GM18502 (cell line): Measurements from ENCODE around the gene SLC44A3.
"Not testable (repeated sequence)": the region's sequence is repeated elsewhere in the genome, so short reads cannot be mapped to it uniquely, and the experiment has no call there.

Source experiments
- ATAC-seq: cut with Tn5 transposase; IDR thresholded peaks from one replicate; pipeline ENCODE4 v1.9.1; 2021; ENCODE audit warnings: mild to moderate bottlenecking; ENCODE audit not compliant: unreplicated experiment, poor library complexity

The SLC44A3 gene

DNA sequence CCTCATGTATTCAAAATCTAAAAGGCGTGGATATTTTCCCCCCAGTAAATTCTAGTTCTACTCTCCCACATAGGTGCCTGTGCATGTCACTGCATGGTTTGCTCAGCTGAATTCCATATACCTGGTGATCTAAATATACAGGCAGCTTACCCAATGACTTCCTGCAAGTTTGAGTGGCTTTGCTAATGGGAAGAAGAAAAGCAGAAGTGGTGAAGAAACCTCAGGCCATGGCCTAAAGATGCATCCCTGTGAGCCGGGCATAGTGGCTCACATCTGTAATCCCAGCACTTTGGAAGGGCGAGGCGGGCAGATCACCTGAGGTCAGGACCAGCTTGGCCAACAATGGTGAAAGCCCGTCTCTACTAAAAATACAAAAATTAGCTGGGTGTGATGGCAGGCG, 11.5 kb downstream of the SLC44A3 start:
- ATAC-seq: no peak

DNA sequence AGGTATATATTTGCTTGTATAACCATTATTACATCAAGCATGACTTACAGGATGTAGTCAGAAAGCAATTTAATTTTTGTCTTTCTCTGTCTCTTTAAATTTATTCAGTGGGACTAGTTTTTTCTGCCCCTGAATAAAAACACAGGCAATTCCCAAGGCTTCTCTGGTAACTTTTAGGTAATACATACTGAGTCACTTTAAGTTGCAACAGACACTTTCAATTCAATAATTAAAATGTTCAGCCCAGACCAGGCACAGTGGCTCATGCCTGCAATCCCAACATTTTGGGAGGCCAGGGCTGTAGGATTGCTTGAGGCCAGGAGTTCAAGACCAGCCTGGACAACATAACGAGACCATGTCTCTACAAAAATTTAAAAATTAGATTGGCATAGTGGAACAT, 12.3 kb downstream of the SLC44A3 start:
- ATAC-seq: no peak

DNA sequence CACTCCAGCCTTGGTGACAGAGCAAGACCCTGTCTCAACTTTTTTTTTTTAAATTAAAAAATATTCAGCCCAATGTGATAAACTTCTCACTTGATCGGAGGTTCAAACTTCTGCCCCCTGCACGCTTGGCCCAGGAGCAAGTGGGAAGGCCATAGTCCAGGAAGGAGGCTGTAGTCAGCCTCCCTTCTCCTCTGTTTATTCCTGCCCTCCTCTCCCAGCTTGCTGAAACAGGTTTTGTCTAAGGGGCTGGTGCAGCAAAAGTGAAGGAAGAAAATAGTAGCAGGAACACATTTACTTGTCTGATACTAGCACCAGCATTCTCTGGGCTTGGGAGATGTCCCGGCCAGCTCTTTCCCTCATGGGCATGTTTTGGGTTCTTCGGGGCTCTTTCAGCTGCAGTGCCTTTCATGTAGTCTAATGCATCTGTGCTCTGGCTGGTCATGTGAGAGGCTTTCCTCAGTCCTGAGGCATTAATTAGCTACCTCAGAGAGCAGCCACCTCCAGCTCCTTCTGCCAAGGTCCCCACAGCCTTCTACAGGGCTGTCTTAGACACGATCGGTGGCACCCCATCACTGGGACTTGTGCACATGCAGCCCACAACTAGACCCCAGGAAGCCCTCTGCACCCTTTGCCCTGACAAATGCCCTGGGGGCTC, 12.9 kb downstream of the SLC44A3 start:
- no peak for ATAC-seq

DNA sequence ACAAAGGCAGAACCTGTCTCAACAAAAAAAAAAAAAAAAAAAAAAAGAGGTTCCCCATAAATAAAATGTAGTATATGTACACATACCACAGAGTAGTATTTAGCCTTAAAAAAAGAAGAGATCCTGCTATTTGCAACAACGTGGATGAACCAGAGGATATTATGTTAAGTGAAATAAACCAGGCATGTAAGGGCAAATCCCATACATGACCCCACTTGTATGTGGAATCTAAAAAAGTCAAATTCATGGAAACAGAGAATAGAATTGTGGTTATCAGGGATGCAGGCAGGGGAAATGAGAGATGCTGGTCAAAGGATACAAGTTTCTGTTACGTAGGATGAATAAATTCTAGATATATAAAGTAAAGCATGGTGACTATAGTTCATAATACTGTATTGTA, 16.7 kb downstream of the SLC44A3 start:
- no peak for ATAC-seq

DNA sequence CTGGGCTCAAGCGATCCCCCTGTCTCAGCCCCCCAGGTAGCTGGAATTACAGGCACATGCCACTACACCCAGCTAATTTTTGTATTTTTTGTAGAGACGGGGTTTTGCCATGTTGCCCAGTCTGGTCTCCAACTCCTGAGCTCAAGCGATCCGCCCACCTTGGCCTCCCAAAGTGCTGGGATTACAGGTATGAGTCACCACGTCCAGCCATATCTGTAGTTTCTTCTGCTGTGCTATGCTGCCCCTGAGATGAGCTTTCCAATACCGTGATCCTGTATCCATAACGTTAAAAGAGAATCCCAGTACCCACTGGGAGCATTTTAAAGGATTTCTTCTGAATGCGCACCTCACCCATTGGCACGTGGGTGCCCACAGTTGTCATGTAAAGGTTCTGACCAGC, 20.2 kb downstream of the SLC44A3 start:
- ATAC-seq: not testable (repeated sequence)

DNA sequence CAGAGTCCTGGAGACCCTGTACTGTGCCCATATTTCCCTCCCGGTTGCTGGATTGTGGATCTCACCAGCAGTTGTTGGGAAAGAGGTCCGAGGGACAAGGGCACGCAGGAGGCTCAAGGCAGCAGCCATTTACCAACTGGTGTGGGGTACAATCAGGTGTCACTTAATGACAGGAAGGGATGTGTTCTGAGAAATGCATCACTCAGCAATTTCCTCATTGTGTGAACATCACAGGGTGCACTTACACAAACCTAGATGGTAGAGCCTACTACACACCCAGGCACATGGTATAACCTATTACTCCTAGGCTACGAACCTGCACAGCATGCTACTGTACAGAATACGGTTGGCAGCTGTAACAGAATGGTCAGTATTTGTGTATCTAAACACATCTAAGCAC, 20.7 kb downstream of the SLC44A3 start:
- no peak for ATAC-seq

DNA sequence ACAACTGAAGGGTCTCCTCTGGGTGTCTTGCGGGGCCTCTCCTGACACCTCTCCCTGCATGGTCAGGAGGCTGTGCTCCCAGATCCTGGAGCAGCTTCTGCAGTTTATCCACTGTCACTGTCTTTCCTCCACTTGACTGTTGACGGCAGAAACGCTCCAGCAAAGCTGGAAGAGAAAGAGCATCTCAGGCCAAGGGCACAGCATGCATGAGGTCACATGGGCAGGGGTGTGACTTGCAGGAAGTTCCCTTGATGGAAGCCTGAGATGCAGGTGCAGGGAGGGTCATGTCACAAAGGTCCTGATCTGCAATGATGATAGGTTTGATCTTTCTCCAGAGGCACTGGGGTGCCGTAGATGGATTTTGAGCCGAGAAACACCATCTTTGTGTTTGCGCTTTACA, 23.3 kb downstream of the SLC44A3 start:
- no peak for ATAC-seq

DNA sequence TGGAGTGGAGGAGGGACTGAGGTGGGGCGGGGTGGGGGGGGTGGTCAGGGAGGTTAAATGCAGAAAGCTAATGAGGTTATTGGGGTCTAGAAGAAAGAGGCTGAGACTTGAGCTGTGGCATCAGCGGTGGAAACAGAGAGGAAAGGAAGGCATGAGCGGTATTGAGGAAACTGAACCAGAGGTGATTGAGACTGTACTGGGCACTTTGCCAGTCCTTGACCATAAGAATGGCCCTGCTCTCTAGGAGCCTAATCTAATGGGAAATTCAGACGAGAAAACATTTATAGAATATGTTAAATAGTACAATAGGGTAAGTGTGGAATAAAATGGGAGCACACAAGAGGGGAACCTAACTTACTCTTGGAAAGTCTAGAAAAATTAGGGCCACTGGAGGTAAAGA, 23.7 kb downstream of the SLC44A3 start:
- no peak for ATAC-seq

DNA sequence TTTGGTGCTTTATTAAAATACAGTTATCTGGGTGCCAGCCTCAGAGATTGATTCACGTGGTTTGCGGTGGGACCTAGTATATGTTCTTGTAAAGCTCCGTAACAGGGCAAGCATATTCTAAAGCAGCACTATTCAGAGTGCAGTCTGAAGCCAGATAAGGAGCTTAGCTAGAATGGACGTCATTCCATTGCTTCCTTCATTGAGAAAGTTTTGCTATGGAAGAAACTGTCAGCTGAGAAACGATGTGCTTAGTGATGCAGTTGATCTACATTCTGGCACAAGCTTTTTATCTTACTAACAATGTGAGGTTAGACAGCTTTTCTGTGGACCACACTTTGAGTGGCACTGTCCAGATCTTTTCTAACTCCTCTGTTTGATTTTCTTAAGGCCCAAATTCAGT, 26.2 kb downstream of the SLC44A3 start:
- ATAC-seq: no peak

DNA sequence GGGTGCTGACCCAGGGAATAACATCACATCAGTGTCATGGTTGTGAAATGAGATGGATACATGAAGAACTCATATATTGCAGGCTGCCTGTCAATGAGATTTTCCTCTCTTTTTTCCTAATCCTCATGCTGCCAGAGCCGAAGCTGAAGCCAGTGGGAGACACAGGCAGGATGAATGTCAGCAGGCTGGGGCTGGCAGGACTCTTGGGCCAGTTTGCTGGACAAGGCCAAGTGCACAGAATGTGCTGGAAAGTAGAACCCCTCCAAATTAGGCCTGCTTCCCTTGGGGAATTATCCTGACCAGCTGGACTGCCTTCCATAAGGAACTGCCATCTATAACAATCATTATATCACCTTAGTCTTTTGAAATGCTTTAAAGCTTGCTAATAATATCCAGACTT, 31.4 kb downstream of the SLC44A3 start:
- ATAC-seq: no peak

DNA sequence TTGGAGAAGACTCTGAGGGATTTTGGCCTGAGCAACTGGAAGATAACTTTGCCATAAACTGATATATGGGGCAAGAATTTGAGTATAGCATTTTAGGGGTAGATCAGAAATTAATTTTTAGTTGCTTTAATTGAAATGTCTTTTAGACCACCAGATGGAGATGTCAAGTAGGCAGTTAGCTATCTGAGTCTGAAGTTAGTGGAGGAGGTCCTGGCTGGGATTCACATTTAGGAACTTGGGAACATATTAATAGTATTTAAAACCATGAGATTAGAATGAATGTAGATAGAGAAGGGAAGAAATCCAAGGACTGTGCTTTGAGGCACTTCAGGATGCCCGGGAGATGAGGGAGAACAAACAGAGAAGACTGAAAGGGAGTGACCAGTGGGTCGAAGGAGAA, 32.6 kb downstream of the SLC44A3 start:
- ATAC-seq: no peak

DNA sequence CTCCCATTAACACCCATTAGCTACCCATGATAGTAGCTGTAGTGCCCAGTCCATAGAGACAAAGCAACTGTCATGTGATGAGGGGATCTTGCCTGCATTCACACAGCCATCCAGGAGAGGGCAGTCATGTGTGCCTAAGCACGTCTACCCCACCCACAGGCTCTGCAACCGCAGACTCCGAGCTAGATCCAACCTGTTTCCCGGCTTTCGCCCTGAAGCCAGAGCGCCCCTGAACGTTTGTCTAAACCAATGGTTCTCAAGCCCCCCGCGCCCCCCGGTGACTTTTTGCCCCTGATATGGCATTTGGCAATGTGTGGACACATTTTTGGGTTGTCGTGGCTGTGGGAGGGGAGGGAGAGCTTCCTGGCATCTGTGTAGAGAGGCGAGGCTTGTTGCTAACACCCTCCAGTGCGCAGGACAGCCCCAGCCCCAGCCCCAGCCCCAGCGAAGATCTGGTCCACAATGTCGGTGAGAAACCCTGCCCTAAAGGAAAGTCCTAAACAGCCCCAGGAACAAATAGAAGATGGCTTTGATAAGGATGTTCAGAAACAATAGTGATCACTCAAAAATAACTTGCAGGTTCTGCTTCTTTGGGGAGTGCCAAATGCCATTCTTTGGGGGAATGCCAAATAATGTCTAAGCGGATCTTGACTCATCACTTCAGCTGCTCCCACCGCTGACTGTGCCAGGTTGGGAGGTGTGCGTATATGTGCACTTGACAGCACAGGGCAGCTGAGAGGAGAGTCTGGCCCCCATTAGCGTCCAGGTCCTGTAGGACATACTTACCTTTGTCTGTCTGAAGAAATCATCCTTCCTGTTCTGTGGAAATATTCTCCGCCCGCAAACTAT, 34.5 kb downstream of the SLC44A3 start:
- ATAC-seq: peak; percentile 99

DNA sequence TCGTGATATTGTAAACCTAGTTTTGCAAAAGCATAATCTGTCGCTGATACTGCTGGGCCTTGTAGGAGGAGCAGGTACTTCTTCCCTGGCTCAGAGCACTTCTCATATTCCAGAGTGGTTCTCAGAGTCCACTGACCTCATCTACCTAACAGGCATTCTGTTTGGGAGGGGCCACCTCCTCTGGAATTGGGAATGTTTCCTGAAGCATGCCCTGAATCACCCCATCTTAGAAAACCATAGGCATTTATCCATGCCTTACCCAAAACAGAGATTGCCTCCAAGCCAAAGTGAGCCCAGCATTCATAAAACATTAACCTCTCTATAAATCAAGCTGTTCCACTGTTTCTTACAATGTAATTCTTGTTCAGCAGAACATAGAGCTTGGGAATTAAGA, 35.1 kb downstream of the SLC44A3 start:
- ATAC-seq: no peak

DNA sequence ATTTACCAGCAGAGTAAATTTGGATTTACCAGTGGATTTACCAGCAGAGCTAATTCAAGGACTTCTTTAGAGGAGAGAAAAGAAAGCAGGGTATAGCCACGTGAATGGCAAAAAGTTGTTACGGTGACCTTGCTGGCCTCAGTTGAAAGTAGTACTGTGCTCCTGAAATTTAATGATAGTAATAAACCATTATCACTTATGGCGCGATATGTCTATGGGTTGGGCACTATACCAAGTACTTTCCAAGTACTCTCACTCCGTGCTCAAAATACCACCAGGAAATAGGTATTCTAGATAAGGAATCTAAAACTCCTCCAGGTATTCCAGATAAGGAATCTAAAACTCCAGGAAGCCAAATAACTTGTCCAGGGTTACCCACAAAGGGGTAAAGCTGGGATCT, 35.8 kb downstream of the SLC44A3 start:
- no peak for ATAC-seq

DNA sequence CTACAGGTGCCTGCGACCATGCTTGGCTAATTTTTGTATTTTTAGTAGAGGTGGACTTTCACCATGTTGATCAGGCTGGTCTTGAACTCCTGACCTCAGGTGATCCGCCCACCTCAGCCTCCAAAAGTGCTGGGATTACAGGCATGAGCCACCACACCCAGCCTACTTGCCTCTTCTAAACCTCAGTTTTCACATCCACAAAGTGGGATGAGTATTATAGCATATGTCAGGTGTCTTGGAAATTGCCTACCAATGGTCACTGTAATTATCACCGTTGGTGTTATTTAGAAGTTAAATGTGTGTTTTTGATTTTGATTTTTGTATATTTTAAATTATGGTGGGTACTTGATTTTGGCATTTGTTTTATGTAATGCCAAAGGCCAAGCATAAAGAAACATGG, 36.7 kb downstream of the SLC44A3 start:
- no peak for ATAC-seq

DNA sequence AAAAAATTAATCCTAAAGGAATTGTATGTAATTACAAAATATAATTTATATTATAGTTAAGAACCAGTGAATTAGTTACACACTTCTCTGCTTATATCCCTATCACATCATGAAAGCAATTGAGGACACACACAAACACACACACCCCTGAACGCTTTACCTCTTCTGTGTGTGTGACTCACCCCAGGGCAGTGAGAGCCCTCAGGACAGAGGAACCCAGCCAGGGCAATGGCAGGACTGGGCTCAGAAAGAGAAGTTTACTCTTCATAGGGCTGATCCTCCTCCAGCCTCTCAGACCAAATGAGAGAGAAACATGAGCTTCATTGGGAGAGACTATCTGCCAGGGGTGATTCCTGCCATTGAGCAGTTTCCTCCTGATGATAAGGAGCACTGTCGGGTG, 38.1 kb downstream of the SLC44A3 start:
- ATAC-seq: no peak

DNA sequence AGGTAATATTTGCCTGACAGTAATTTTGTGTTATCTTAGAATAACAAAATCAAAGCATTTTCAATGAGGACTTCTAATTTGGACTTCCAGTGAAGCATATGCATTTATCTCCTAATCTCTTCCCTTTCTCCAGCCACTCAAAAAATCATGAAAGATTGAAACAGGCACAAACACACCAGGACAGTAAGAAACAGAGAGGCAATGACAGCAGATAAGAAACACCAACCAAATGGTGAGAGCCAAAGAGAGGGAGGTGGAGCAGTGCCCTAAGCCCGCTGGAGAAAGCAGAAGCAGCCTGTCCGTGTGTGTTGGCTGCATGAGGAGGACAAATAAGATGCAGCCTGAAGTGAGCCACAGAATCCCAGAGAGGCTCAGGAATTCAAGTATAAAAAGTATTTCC, 39.0 kb downstream of the SLC44A3 start:
- ATAC-seq: no peak

DNA sequence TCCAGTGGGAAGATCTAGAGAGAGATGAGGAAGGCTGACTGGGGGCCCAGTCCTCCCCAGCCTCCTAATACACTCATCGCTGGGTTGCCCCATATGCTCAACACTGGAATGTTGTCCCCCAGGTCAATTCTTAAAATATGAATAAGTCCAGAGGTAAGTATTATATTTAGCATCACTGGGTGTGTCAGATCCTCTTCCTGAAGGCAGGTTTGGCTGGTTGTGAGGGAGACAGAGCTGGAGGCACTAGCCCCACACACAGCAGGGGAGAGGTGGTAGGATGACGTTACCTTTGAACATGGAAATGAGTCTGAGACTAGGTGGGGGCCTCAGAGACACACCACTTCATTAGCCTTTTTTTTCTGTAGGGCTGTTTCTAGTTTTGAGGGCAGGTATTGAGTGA, 42.6 kb downstream of the SLC44A3 start:
- ATAC-seq: no peak

DNA sequence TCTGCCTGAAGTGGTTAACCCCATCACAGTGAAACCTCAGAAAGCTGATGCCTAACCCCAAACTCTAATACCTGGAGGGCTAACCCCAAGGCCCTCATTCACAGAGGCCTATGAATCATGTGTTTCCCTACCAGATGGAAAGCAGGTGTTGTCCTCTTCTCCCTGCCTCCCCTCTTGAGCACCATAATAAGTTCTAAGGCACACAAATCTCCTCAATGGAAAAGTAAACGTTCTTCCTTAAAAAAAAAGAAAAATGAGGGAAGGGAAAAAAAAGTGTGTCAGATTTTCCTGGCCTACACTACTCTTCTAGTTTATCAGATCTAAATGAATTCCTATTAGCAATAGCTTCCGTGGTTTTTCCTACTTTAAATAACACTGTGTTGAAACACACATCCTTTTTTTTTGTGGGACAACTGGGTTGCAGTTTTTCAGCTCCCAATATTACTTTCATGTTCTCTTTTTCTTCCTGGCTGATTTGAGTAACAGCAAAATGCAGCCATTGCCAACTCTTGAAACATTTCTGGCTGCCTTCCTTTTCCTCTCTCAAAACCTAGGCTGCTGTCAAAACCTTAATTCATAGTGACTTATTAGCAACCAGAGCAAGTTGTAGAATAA, 43.2 kb downstream of the SLC44A3 start:
- no peak for ATAC-seq

DNA sequence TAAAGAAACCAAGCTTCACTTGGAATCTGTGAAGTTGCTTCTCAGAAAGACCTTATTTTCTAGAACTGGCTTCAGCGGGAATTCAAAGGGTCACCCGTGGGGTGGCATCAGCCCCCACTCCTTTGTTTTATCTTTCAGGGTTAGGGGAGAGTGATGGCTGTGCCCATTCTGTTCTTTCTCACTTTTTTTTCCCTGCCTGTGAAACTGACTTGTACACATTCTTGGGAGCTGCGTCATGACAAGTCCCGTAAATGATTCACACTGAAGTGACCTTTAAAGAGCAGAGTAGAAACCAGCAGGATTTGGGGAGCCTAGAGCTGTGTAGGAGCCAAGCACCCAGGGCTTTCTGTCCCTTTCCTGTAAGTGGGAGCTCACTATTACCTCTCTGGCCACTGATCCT, 43.8 kb downstream of the SLC44A3 start:
- no peak for ATAC-seq

DNA sequence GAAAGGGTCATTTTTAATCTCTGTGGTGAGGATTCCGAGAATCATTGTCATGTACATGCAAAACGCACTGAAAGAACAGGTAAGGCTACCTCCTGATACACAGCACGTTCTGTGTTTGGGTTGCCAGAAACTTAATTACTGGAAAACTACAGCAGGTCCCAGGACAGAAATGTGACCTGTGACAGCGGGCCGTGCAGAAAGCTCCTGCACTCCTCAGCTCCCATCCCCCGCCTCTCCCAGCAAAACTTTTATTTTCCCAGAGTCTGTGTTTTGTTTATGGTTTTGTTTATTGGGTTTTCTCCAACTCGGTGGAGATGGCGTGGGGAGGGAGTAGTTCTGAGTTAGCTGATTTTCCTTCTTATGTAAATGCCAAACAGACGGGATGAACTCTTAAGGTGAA, 44.7 kb downstream of the SLC44A3 start:
- ATAC-seq: no peak

DNA sequence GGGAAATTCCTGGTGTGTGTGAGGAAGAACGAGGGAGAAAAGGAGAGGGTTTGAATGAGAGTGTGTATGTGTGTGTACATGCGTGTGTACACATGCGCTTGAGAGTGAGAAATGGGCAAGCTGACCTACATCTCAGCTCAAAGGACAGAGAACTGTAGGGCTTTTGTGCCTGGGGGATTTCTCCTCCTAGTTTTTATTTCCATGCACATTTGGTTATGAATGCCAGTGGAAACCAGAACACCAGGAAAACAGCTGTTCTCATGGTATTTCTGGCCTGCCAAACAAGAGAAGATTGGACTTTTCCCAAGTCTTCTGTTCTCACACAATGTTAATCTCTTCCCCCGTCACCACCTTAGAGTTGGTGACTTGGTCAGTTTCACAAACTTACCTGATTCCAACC, 45.2 kb downstream of the SLC44A3 start:
- no peak for ATAC-seq
